SU-DHL-6 (cell line): Measurements from ENCODE around the gene AP3B2.

Experiments
- H2AFZ ChIP-seq: fragments of 200-600 bp; sonication (generic); 2 replicates; pipeline ENCODE4 v1.6.1; 2014; ENCODE audit warnings: low read depth, mild to moderate bottlenecking, moderate library complexity, mixed read lengths, antibody characterized with exemption, low read length; ENCODE audit not compliant: severe bottlenecking
- H3F3A ChIP-seq: fragments of 200-600 bp; shearing (Covaris generic); 2 replicates; pipeline ENCODE4 v1.6.0; 2016; ENCODE audit warnings: antibody characterized with exemption, mild to moderate bottlenecking; ENCODE audit not compliant: insufficient read depth
- H3K27ac ChIP-seq: fragments of 200-600 bp; sonication (generic); 2 replicates; pipeline ENCODE4 v1.5.1; 2016; ENCODE audit warnings: low read depth, mild to moderate bottlenecking, low read length, moderate library complexity, mixed read lengths
- H3K27me3 ChIP-seq: fragments of 200-600 bp; sonication (generic), shearing (Covaris generic); 2 replicates; pipeline ENCODE4 v1.6.0; 2014; ENCODE audit warnings: mild to moderate bottlenecking, low read length
- H3K36me3 ChIP-seq: fragments of 200-600 bp; sonication (generic); 2 replicates; pipeline ENCODE4 v1.6.1; 2014; ENCODE audit warnings: mild to moderate bottlenecking, low read length, mixed read lengths
- H3K4me2 ChIP-seq: fragments of 300-600, 200-600 bp; shearing (Covaris generic), sonication (generic); 2 replicates; pipeline ENCODE4 v1.6.0; 2014; ENCODE audit warnings: low read length, low read depth, mild to moderate bottlenecking; ENCODE audit not compliant: poor library complexity, severe bottlenecking
- H3K4me3 ChIP-seq: fragments of 200-600 bp; sonication (generic); 2 replicates; pipeline ENCODE4 v1.5.1; 2014; ENCODE audit warnings: antibody characterized with exemption, low read length, mild to moderate bottlenecking, mixed read lengths; ENCODE audit not compliant: insufficient read depth, poor library complexity, severe bottlenecking
- H3K79me2 ChIP-seq: fragments of 200-600 bp; sonication (generic); 2 replicates; pipeline ENCODE4 v1.6.1; 2014; ENCODE audit warnings: mild to moderate bottlenecking, low read length, moderate library complexity; ENCODE audit not compliant: insufficient read depth
- H3K9ac ChIP-seq: fragments of 200-600 bp; sonication (generic); 2 replicates; pipeline ENCODE4 v1.7.0; 2014; ENCODE audit warnings: mild to moderate bottlenecking, low read length
- H3K9me2 ChIP-seq: fragments of 200-600 bp; sonication (generic); replicated peaks from 2 replicates; pipeline ENCODE4 v1.6.1; 2014; ENCODE audit warnings: low read length; ENCODE audit not compliant: insufficient read depth
- H3K9me3 ChIP-seq: fragments of 200-600 bp; sonication (generic); 2 replicates; pipeline ENCODE4 v1.6.1; 2014; ENCODE audit warnings: low read length, mixed read lengths; ENCODE audit not compliant: insufficient read depth
- H4K20me1 ChIP-seq: fragments of 200-600 bp; sonication (generic); 2 replicates; pipeline ENCODE4 v1.6.1; 2014; ENCODE audit warnings: low read depth, mild to moderate bottlenecking, antibody characterized with exemption, low read length, moderate library complexity, mixed read lengths
- EZH2phosphoT487 ChIP-seq: fragments of 200-600 bp; sonication (generic), shearing (Covaris generic); conservative IDR thresholded peaks from 2 replicates; pipeline ENCODE4 v1.6.1; 2018; ENCODE audit warnings: mild to moderate bottlenecking, antibody characterized with exemption, low read length, moderate library complexity, mixed read lengths
- TF ChIP-seq, protein P1 (sequence below): fragments of 200-600 bp; sonication (generic); IDR thresholded peaks from one replicate; pipeline ENCODE4 v1.5.1; 2017; ENCODE audit warnings: antibody characterized with exemption, mild to moderate bottlenecking, low read length, moderate library complexity; ENCODE audit not compliant: insufficient read depth, poor library complexity, severe bottlenecking

AP3B2 gene

DNA sequence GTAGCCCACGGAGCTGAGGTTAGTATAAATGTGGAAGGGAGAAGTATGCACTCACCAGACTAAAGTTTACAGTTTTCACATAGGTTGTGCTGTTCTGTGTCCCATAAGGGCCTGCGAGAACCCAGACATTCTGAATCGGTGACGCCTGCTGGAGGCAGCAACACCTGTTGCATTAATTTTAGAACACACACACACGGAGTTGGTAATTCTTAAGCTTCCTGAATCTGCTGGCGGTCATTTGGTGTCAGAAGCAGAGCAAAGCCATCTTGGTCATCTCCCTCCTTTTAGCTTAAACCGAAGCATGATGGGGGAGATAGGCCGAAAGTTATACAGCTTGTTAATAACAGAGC, 41.1 kb upstream of the AP3B2 start:
- H3K79me2 ChIP-seq, result peaks cover 57% of the 10 kb centered on the region
- peak overlapping the region; percentile 61 for H3K27ac ChIP-seq
- H3K4me2 ChIP-seq, result peak overlapping the region; percentile 85
- peaks cover 18% of the 10 kb centered on the region; the same call in 1 of the 2 replicates for H3F3A ChIP-seq
- TF ChIP-seq EZH2phosphoT487, result no peak
- TF ChIP-seq, protein P1, sequence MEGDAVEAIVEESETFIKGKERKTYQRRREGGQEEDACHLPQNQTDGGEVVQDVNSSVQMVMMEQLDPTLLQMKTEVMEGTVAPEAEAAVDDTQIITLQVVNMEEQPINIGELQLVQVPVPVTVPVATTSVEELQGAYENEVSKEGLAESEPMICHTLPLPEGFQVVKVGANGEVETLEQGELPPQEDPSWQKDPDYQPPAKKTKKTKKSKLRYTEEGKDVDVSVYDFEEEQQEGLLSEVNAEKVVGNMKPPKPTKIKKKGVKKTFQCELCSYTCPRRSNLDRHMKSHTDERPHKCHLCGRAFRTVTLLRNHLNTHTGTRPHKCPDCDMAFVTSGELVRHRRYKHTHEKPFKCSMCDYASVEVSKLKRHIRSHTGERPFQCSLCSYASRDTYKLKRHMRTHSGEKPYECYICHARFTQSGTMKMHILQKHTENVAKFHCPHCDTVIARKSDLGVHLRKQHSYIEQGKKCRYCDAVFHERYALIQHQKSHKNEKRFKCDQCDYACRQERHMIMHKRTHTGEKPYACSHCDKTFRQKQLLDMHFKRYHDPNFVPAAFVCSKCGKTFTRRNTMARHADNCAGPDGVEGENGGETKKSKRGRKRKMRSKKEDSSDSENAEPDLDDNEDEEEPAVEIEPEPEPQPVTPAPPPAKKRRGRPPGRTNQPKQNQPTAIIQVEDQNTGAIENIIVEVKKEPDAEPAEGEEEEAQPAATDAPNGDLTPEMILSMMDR, result peak; percentile 9
- H3K4me3 ChIP-seq, result peak overlapping the region; percentile 84
- H2AFZ ChIP-seq, result peak overlapping the region; percentile 57
- no peaks in the 10 kb centered on the region for H3K9me3 ChIP-seq
- H3K27me3 ChIP-seq, result no peaks in the 10 kb centered on the region
- H3K9me2 ChIP-seq, result no peaks in the 10 kb centered on the region
- H4K20me1 ChIP-seq, result peaks cover 16% of the 10 kb centered on the region; the same call in 1 of the 2 replicates
- H3K36me3 ChIP-seq, result peaks cover 19% of the 10 kb centered on the region; the same call in 1 of the 2 replicates
- peak overlapping the region; percentile 67 for H3K9ac ChIP-seq

DNA sequence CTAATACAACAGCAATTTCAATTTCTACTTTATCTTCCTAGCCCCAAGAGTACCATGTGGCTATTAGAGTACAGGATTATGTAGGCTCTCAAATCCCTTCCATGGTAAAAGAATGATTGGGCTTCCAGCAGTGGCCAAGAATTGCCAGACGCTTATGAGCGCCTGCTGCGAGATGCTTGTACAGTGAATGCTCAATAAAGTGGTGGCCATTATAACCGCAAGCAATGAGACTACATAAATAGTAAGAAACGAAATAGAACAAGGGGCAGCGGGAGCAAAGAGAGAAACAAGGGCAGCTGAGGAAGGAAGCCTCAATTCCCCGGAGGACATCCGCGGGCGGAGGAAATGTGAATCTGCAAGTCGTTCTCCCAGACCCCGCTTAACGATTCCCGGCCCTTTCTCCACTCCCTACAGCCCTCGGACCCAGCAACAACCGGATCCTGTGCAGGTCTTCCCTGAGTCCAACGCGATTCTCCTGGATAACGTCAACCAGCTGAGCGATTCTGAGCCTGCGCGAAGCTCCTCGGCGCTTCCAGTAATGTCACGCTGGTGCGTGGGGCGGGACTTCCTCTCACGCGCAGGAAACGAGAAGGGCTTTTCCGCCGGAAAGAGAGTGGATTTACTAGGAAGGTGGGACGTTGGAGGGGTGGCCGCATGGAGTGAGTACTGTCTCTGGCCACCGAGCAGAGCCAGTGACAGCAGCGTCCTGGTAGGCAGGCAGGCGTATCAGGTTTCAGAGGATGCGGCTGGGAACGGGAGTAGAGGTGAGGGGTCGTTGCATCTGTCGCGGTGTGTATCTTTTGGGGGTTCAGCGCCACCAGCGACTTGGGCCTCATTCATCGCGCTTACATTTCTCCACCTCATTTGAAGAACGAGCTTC, 40.5 kb upstream of the AP3B2 start:
- peak overlapping the region; percentile 61 for H3K27ac ChIP-seq
- H3K36me3 ChIP-seq, result peaks cover 14% of the 10 kb centered on the region; the same call in 1 of the 2 replicates
- H3K9me2 ChIP-seq, result no peaks in the 10 kb centered on the region
- peak overlapping the region; percentile 84 for H3K4me3 ChIP-seq
- H3K4me2 ChIP-seq, result peak overlapping the region; percentile 85
- no peaks in the 10 kb centered on the region for H3K27me3 ChIP-seq
- peak overlapping the region; percentile 57 for H2AFZ ChIP-seq
- peaks cover 54% of the 10 kb centered on the region for H3K79me2 ChIP-seq
- peaks cover 12% of the 10 kb centered on the region; the same call in 1 of the 2 replicates for H4K20me1 ChIP-seq
- H3K9ac ChIP-seq, result peak overlapping the region; percentile 67
- no peaks in the 10 kb centered on the region for H3K9me3 ChIP-seq
- peaks cover 18% of the 10 kb centered on the region; the same call in 1 of the 2 replicates for H3F3A ChIP-seq
- TF ChIP-seq, protein P1, result no peak

DNA sequence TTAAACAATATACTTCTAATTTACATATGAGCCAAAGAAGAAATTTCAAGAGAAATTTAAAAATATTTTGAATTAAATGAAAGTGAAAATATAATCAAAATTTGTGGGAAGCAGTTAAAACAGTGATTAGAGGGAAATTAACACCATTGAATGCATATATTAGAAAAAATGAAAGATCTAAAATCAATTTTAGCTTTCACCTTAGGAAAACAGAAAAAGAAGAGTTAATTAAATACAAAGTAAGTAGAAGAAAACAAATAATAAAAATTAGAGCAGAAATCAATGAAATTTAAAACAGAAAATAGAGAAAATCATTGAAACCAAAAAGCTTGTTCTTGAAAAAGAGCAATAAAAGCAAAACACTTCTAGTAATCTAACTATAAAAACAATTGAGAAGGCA, 38.6 kb upstream of the AP3B2 start:
- no peaks in the 10 kb centered on the region for H3K9me2 ChIP-seq
- no peak for TF ChIP-seq EZH2phosphoT487
- TF ChIP-seq, protein P1, result no peak
- no peak overlapping the region for H3K9ac ChIP-seq
- H3K36me3 ChIP-seq, result peaks cover 4% of the 10 kb centered on the region; the same call in 1 of the 2 replicates
- no peak overlapping the region for H3K27ac ChIP-seq
- H3F3A ChIP-seq, result peaks cover 18% of the 10 kb centered on the region; the same call in 1 of the 2 replicates
- H3K4me3 ChIP-seq, result no peak overlapping the region
- H3K4me2 ChIP-seq, result peak overlapping the region; percentile 21
- H3K9me3 ChIP-seq, result no peaks in the 10 kb centered on the region
- no peak overlapping the region for H2AFZ ChIP-seq
- no peaks in the 10 kb centered on the region for H3K27me3 ChIP-seq
- H4K20me1 ChIP-seq, result peaks cover 5% of the 10 kb centered on the region; the same call in 1 of the 2 replicates
- peaks cover 38% of the 10 kb centered on the region for H3K79me2 ChIP-seq
